Sciatic nerve (tissue), 2 donors: ENCODE data around the gene PARD3. TPM values are rescaled to one million over a fixed set of nuclear protein-coding genes. Genes with fewer than 3 reads are reported as not detected.

Experiments
- ATAC-seq: fragments of 200-7000 bp; cut with Tn5 transposase; one replicate; pipeline ENCODE4 v1.9.1; 2020; ENCODE audit warnings: mild to moderate bottlenecking, moderate library complexity
- DNase-seq: peaks from one replicate; pipeline ENCODE4 v3.0.0-alpha.2; 2020; ENCODE audit warnings: low spot score
- intact Hi-C: fragments of 100-400 bp; cut with DNase I; formaldehyde crosslinking; loops from one replicate; pipeline ENCODE4 v1.14.2; 2022
- total RNA-seq: library from RNA; stranded (reverse); fragmentation: NEBNext Ultra II Directional; extraction: Animal tissue kit (Norgen Biotek cat#: 25700); gene quantifications from one replicate; pipeline ENCODE4 v1.2.1, GENCODE V29; 2021
- donor health status: DM: no; HTN: no; CAD: no.
- donor health status: DM: no; HTN: no; CAD: no.

The PARD3 gene
- total RNA-seq, 1 donor from 2014 or later = 46.1 TPM

GRCh38 chr10:34196058-34196433, 619.0 kb downstream of the PARD3 start:
- ATAC-seq (no peak), DNase-seq (no peak)
- intact Hi-C loops = no loop called here

GRCh38 chr10:34195364-34196057, 619.6 kb downstream of the PARD3 start:
- intact Hi-C loops = no loop called here
- ATAC-seq (no peak), DNase-seq (no peak)

- ATAC-seq = peak; percentile 96
- DNase-seq = peak; percentile 61
- intact Hi-C loops = no loop called here
These were observed 621.0 kb downstream of the PARD3 start for GRCh38 chr10:34193931-34194626.

- ATAC-seq = no peak
- intact Hi-C loops = no loop called here
- DNase-seq = no peak
These were observed 622.5 kb downstream of the PARD3 start for GRCh38 chr10:34192646-34193045.

- intact Hi-C loops = no loop called here
- no peak for ATAC-seq
- no peak for DNase-seq
These were observed 623.7 kb downstream of the PARD3 start for GRCh38 chr10:34191406-34191805.

GRCh38 chr10:34190580-34190979, 624.5 kb downstream of the PARD3 start:
- DNase-seq = no peak
- intact Hi-C loops = no loop called here
- ATAC-seq = no peak

GRCh38 chr10:34189830-34190229, 625.3 kb downstream of the PARD3 start:
- no peak for ATAC-seq
- intact Hi-C loops = no loop called here
- no peak for DNase-seq

GRCh38 chr10:34188221-34188620, 626.9 kb downstream of the PARD3 start:
- intact Hi-C loops = no loop called here
- ATAC-seq = no peak
- DNase-seq = no peak

- no peak for DNase-seq
- intact Hi-C loops = no loop called here
- no peak for ATAC-seq
These were observed 627.9 kb downstream of the PARD3 start for GRCh38 chr10:34187201-34187600.

- intact Hi-C loops = no loop called here
- DNase-seq (no peak), ATAC-seq (no peak)
These were observed 628.4 kb downstream of the PARD3 start for GRCh38 chr10:34186745-34187144.

GRCh38 chr10:34185998-34186397, 629.1 kb downstream of the PARD3 start:
- intact Hi-C loops = no loop called here
- ATAC-seq (peak; percentile 48), DNase-seq (no peak)

GRCh38 chr10:34184939-34185386, 630.1 kb downstream of the PARD3 start:
- ATAC-seq = no peak
- intact Hi-C loops = no loop called here
- no peak for DNase-seq

- intact Hi-C loops = no loop called here
- ATAC-seq (no peak), DNase-seq (no peak)
These were observed 630.7 kb downstream of the PARD3 start for GRCh38 chr10:34184397-34184796.

GRCh38 chr10:34183016-34183796, 631.9 kb downstream of the PARD3 start:
- ATAC-seq (no peak), DNase-seq (no peak)
- intact Hi-C loops = no loop called here

- intact Hi-C loops = no loop called here
- ATAC-seq (peak; percentile 65), DNase-seq (no peak)
These were observed 633.4 kb downstream of the PARD3 start for GRCh38 chr10:34181553-34182300.

- no peak for ATAC-seq
- intact Hi-C loops = no loop called here
- no peak for DNase-seq
These were observed 634.3 kb downstream of the PARD3 start for GRCh38 chr10:34180749-34181148.

- ATAC-seq = peak; percentile 6
- intact Hi-C loops = no loop called here
These were observed 635.8 kb downstream of the PARD3 start for GRCh38 chr10:34179280-34179679.

GRCh38 chr10:34178756-34179155, 636.3 kb downstream of the PARD3 start:
- ATAC-seq (peak; percentile 11), DNase-seq (no peak)
- intact Hi-C loops = no loop called here

More at GRCh38 chr10:34179280-34179679, 635.8 kb downstream of the PARD3 start:
- DNase-seq = no peak

- intact Hi-C loops = no loop called here
- no peak for DNase-seq
- peak; percentile 10 for ATAC-seq
These were observed 636.9 kb downstream of the PARD3 start for GRCh38 chr10:34178196-34178595.
